ENCODE measurements around the gene CERS4. TPM values are rescaled to one million over a fixed set of nuclear protein-coding genes. Genes with fewer than 3 reads are reported as not detected.

The CERS4 gene
- total and polyA plus RNA-seq, 2 of the 8 experiments (the other 6 are each of a cell fraction or from before 2014, with no cell fraction given), result 88.2 to 179 TPM

DNA sequence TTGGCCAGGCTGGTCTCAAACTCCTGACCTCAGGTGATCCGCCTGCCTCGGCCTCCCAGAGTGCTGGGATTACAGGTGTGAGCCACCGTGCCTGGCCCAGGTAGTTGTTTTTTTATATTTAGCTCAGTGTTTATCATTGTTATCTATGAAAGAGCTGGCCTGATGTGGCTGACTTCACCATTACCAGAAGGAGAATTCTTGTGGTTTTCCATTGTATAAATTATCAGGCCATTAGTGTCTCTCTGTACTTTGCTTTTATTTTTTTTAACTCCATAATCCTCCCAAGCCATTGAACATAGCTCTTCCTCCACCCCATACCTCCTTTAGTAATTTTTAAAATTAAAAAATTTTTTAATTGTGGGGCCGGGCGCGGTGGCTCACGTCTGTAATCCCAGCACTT lies 24.2 kb downstream of the CERS4 start (continued):
- TF ChIP-seq, protein P1, sequence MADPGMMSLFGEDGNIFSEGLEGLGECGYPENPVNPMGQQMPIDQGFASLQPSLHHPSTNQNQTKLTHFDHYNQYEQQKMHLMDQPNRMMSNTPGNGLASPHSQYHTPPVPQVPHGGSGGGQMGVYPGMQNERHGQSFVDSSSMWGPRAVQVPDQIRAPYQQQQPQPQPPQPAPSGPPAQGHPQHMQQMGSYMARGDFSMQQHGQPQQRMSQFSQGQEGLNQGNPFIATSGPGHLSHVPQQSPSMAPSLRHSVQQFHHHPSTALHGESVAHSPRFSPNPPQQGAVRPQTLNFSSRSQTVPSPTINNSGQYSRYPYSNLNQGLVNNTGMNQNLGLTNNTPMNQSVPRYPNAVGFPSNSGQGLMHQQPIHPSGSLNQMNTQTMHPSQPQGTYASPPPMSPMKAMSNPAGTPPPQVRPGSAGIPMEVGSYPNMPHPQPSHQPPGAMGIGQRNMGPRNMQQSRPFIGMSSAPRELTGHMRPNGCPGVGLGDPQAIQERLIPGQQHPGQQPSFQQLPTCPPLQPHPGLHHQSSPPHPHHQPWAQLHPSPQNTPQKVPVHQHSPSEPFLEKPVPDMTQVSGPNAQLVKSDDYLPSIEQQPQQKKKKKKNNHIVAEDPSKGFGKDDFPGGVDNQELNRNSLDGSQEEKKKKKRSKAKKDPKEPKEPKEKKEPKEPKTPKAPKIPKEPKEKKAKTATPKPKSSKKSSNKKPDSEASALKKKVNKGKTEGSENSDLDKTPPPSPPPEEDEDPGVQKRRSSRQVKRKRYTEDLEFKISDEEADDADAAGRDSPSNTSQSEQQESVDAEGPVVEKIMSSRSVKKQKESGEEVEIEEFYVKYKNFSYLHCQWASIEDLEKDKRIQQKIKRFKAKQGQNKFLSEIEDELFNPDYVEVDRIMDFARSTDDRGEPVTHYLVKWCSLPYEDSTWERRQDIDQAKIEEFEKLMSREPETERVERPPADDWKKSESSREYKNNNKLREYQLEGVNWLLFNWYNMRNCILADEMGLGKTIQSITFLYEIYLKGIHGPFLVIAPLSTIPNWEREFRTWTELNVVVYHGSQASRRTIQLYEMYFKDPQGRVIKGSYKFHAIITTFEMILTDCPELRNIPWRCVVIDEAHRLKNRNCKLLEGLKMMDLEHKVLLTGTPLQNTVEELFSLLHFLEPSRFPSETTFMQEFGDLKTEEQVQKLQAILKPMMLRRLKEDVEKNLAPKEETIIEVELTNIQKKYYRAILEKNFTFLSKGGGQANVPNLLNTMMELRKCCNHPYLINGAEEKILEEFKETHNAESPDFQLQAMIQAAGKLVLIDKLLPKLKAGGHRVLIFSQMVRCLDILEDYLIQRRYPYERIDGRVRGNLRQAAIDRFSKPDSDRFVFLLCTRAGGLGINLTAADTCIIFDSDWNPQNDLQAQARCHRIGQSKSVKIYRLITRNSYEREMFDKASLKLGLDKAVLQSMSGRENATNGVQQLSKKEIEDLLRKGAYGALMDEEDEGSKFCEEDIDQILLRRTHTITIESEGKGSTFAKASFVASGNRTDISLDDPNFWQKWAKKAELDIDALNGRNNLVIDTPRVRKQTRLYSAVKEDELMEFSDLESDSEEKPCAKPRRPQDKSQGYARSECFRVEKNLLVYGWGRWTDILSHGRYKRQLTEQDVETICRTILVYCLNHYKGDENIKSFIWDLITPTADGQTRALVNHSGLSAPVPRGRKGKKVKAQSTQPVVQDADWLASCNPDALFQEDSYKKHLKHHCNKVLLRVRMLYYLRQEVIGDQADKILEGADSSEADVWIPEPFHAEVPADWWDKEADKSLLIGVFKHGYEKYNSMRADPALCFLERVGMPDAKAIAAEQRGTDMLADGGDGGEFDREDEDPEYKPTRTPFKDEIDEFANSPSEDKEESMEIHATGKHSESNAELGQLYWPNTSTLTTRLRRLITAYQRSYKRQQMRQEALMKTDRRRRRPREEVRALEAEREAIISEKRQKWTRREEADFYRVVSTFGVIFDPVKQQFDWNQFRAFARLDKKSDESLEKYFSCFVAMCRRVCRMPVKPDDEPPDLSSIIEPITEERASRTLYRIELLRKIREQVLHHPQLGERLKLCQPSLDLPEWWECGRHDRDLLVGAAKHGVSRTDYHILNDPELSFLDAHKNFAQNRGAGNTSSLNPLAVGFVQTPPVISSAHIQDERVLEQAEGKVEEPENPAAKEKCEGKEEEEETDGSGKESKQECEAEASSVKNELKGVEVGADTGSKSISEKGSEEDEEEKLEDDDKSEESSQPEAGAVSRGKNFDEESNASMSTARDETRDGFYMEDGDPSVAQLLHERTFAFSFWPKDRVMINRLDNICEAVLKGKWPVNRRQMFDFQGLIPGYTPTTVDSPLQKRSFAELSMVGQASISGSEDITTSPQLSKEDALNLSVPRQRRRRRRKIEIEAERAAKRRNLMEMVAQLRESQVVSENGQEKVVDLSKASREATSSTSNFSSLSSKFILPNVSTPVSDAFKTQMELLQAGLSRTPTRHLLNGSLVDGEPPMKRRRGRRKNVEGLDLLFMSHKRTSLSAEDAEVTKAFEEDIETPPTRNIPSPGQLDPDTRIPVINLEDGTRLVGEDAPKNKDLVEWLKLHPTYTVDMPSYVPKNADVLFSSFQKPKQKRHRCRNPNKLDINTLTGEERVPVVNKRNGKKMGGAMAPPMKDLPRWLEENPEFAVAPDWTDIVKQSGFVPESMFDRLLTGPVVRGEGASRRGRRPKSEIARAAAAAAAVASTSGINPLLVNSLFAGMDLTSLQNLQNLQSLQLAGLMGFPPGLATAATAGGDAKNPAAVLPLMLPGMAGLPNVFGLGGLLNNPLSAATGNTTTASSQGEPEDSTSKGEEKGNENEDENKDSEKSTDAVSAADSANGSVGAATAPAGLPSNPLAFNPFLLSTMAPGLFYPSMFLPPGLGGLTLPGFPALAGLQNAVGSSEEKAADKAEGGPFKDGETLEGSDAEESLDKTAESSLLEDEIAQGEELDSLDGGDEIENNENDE (IDR thresholded peaks at IDR 0.05; ENCODE audit: insufficient replicate concordance, low read length), result no peak
- TF ChIP-seq BCL11A (IDR thresholded peaks at IDR 0.05; ENCODE audit: low read depth in 2 of 2, low read length in 2 of 2) (no peak), HDAC6 (IDR thresholded peaks at IDR 0.05; ENCODE audit: low read depth, low read length) (no peak), EZH2 (IDR thresholded peaks at IDR 0.05; ENCODE audit: low read depth, low read length, severe bottlenecking) (no peak), MAX (IDR thresholded peaks at IDR 0.05) (no peak), ATF3 (IDR thresholded peaks at IDR 0.05; ENCODE audit: insufficient read depth, low read depth, low read length) (no peak)
